ENCODE data around the gene RGS13.

RGS13 gene

GRCh38 chr1:192626366-192627179, 9.4 kb upstream of the RGS13 start:
- in situ Hi-C loops (cut with MboI; ENCODE audit: low sequenced_read_pairs) = no loop called here

GRCh38 chr1:192627901-192628300, 8.0 kb upstream of the RGS13 start:
- in situ Hi-C loops (cut with MboI; ENCODE audit: low sequenced_read_pairs) = no loop called here

- in situ Hi-C loops (cut with MboI; ENCODE audit: low sequenced_read_pairs) = no loop called here
These were observed 7.4 kb upstream of the RGS13 start for GRCh38 chr1:192628396-192629057.

- in situ Hi-C loops (cut with MboI; ENCODE audit: low sequenced_read_pairs) = no loop called here
These were observed 6.3 kb upstream of the RGS13 start for GRCh38 chr1:192629612-192630011.

GRCh38 chr1:192630521-192631287, 5.2 kb upstream of the RGS13 start:
- in situ Hi-C loops (cut with MboI; ENCODE audit: low sequenced_read_pairs) = no loop called here

- in situ Hi-C loops (cut with MboI; ENCODE audit: low sequenced_read_pairs) = no loop called here
These were observed 4.2 kb upstream of the RGS13 start for GRCh38 chr1:192631749-192632148.

GRCh38 chr1:192632188-192632587, 3.8 kb upstream of the RGS13 start:
- in situ Hi-C loops (cut with MboI; ENCODE audit: low sequenced_read_pairs) = no loop called here

GRCh38 chr1:192632641-192633532, 3.1 kb upstream of the RGS13 start:
- in situ Hi-C loops (cut with MboI; ENCODE audit: low sequenced_read_pairs) = no loop called here

- in situ Hi-C loops (cut with MboI; ENCODE audit: low sequenced_read_pairs) = no loop called here
These were observed 2.3 kb upstream of the RGS13 start for GRCh38 chr1:192633533-192634253.

- in situ Hi-C loops (cut with MboI; ENCODE audit: low sequenced_read_pairs) = no loop called here
These were observed 906 bp upstream of the RGS13 start for GRCh38 chr1:192635041-192635440.

- in situ Hi-C loops (cut with MboI; ENCODE audit: low sequenced_read_pairs) = no loop called here
These were observed 3.8 kb downstream of the RGS13 start for GRCh38 chr1:192639607-192640368.

- in situ Hi-C loops (cut with MboI; ENCODE audit: low sequenced_read_pairs) = no loop called here
These were observed 16.2 kb downstream of the RGS13 start for GRCh38 chr1:192652159-192652558.

GRCh38 chr1:192654120-192654519, 18.2 kb downstream of the RGS13 start:
- in situ Hi-C loops (cut with MboI; ENCODE audit: low sequenced_read_pairs) = no loop called here

GRCh38 chr1:192654591-192655251, 18.8 kb downstream of the RGS13 start:
- in situ Hi-C loops (cut with MboI; ENCODE audit: low sequenced_read_pairs) = no loop called here

- in situ Hi-C loops (cut with MboI; ENCODE audit: low sequenced_read_pairs) = no loop called here
These were observed 21.8 kb downstream of the RGS13 start for GRCh38 chr1:192657760-192658159.

- in situ Hi-C loops (cut with MboI; ENCODE audit: low sequenced_read_pairs) = no loop called here
These were observed 22.3 kb downstream of the RGS13 start for GRCh38 chr1:192658255-192658654.

GRCh38 chr1:192660613-192661012, 24.7 kb downstream of the RGS13 start:
- in situ Hi-C loops (cut with MboI; ENCODE audit: low sequenced_read_pairs) = no loop called here

GRCh38 chr1:192668409-192668983, 32.5 kb downstream of the RGS13 start:
- in situ Hi-C loops (cut with MboI; ENCODE audit: low sequenced_read_pairs) = no loop called here
